Mesenteric fat pad (tissue), 1 donor: ENCODE measurements around the gene PSG2. TPM values are rescaled to one million over a fixed set of nuclear protein-coding genes. Genes with fewer than 3 reads are reported as not detected.
"Not testable (repeated sequence)": the region's sequence is repeated elsewhere in the genome, so short reads cannot be mapped to it uniquely, and the experiment has no call there.

Source experiments
- DNase-seq: peaks from one replicate; pipeline ENCODE4 v3.0.0-alpha.2; 2020; ENCODE audit warnings: low spot score
- long read RNA-seq: library from polyadenylated mRNA; unstranded; transcript quantifications from one replicate; pipeline ENCODE4 v2.0.0, GENCODE V29; 2020
- total RNA-seq: library from RNA; stranded (reverse); fragmentation: NEBNext Ultra II Directional; extraction: Animal tissue kit (Norgen Biotek cat#: 25700); gene quantifications from one replicate; pipeline ENCODE4 v1.2.1, GENCODE V29; 2021
- donor health status: DM: yes; HTN: yes; CAD: no.

PSG2 gene
- not detected for total RNA-seq
- long read RNA-seq, partial matches to known transcripts = 0 of 1 reads
- long read RNA-seq, other reads (novel, unspliced or antisense) = 1 of 1 reads

DNA sequence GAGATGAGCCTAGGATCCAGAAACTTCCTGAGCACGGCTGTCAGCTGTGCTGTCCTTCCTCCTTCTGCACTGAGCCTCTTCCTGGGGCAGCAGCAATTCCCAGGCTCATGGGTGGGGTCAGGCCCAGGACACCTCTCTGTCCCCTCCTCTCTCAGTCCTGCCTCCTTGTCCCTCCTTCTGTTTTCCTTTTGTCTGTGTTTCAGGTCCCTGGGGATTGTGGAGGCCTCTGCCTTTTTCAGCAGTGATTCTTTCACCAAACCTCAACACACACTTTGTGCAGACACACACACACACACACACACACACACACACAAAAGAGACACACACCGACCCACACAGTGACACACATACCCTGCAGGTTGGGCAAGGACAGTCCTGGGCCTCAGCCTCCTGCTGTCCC is at the start of gene PSG2:
Gene PSG2 (minus strand): TSS at position 101 of the 400 bp plus-strand sequence. CDS start 132 bp downstream, outside the sequence.
- not testable (repeated sequence) for DNase-seq

DNA sequence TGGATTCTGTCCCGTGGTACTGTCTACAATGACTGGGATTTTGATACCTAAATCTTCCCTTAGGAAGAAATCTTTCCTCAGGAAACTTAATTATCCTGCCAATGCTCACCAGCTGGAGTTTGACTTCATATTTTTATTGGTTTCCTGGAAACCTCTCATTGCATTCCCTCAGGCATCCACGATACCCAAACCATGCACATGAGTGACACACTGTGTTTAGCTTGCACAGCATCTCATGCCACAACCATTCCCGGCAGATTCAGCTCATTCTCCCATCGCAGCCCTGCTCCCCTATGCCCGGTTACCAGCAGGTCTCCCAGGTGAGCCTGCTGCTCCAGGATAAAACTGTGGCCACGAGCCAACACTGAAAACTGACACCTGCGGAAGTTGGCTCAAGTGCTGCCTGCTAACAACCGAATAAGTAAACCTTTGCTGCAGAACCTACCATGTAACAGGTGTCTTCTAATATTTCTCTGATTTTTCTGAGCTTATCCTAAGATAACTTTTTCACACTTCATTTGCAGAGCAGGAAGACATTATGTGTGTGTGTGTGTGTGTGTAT is 48.9 kb upstream of the PSG2 start:
- not testable (repeated sequence) for DNase-seq

DNA sequence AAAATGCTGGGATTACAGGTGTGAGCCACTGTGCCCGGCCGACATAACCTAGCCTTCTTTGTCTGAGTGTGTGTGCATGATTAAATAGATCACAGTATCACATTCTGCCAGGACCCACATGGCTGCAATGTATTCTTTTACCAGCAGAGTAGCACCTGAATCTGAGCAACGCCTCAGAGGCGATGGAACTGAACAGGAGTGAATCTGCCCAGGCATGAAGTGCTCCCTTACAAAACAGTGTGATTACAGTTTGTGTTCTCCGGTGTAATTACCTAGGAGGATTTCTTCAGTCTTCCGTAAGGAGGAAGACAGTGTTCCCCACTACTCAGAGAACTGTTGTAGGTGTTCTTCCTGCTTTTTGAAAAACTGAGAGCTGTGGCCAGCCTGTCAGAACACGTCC is 46.7 kb upstream of the PSG2 start:
- not testable (repeated sequence) for DNase-seq

DNA sequence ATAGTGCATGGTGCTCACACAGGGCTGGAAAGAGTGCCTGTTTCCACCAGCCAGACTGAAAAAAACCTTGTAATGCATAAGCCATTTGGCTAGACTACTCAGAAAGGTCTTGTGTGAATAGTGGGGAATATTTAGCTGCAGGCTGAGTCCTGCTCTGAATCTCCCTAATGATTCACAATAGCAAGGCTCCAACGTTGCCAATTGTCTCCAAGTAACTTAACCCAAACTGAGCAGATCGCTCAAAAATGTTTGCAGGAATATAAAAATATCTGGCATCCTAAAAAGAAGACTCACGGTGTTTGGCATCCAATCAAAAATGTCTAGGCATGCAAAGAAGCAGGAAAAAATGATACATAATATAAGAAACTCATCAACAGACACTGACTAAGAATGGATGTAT is 44.8 kb upstream of the PSG2 start:
- DNase-seq = not testable (repeated sequence)

DNA sequence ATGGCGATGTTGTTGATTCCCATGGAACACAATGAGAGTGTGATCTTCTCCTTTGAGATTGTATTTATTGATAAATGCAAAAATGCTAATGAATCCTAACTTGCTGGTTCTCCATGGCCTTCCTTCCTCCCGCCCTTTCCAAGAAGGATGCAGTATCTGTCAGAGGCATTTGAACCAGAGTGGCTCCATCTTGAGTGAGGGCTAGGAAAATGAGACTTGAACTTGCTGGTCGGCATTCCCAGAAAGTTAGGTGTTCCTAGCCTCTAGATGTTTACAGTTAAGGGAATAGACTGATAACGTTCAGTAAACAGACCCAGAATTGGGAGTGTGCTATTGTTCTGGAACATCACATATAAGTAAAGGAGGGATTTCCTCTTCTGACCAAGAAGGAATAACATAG is 44.2 kb upstream of the PSG2 start:
- DNase-seq = no peak

DNA sequence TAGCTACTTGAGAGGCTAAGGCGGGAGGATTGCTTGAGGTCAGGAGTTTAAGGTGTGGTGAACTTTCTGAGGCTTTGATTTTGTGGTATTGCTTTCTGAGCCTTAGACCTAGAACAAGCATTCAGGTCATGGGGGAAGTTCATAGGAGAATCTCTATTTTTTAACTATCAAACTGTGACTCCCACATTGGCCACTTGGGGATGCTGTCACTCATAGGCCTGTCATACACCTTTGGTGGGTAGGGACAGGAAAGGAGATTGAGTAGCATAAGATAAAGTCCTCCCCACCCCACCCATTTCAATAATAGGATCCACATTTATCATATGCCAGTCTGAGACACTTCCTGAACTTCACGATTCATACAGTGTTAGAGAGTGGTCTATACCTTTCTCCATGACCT is 41.9 kb upstream of the PSG2 start:
- DNase-seq = no peak

DNA sequence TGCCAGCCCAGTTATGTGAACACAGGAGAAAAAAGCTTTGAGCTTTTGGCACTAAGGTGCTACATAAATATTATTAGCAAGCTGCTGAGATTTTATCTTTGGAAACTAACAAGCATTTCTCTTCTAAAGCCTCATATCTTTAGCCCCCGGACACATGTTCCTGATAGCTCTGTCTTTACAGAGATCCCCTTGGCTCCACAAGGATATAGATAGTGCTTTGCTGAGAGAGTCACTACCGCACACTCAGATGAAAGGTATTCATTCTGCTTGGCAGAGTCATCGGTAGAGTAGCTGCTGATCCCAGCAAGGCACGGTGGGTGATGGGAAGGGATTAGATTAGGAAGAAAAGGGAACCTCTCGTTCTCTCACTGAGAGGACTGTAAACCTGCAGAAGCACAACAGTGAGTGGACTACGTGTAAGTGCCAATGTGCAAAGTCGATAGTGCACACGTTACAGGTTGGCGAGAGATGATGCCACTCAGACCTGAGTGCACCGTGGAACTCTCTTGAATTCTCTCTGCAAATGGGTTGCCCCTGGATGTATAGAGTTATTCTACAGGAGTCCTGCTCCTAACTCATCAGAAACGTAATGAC is 38.0 kb upstream of the PSG2 start:
- not testable (repeated sequence) for DNase-seq

DNA sequence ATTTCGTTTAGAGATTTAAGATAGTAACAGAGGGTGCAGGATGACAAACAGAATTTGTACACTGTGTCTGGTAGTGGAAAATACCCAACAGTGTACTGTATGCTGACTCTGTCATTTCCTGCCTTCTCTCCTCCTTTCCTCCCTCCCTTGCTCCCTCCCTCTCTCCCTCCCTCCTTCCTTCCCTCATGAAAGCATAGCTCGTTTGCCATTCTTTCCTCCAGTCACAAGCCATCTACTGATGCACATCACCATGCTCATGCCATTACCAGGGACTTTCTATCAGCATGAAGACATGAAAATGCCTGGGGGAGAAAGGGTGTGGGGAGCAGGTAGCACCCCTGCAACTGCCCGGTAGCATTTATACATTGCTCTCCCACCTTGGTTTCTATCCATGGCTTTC is 37.0 kb upstream of the PSG2 start:
- not testable (repeated sequence) for DNase-seq

DNA sequence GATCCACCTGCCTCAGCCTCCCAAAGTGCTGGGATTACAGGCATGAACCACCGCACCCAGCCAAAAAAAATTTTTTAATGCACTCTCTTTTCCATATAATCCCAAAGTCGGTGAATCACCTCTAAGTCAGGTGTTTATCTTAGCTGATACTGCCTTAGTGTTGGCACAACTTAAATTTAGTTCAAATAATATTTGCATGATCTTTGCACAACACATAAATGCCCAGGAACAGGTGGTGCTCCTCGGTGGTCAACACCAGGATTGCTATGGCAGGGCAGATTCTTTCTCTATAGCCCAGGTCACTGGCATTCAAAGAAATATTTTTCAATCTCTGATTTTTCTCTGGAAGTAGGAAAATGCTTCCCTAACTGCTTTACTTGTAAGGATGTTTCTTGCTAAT is 33.9 kb upstream of the PSG2 start:
- DNase-seq = not testable (repeated sequence)

DNA sequence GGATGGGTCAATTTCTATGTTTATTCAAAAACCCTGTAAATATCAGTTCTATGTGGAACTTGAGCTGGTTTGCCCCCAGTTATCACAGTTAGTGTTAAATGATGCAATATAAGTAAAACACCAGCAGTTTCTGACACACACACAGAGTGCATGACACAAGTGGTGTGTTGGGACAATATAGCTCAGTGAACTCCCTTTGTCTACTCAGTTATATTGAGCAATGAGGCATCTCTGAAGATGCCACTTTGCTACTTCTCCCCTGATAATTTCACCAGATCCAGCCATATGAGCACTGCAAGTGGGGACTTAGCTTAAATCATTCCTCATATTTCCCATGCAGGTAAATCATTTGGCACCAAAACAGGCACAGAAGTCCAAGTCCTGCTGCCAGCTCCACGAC is 33.0 kb upstream of the PSG2 start:
- DNase-seq = not testable (repeated sequence)

DNA sequence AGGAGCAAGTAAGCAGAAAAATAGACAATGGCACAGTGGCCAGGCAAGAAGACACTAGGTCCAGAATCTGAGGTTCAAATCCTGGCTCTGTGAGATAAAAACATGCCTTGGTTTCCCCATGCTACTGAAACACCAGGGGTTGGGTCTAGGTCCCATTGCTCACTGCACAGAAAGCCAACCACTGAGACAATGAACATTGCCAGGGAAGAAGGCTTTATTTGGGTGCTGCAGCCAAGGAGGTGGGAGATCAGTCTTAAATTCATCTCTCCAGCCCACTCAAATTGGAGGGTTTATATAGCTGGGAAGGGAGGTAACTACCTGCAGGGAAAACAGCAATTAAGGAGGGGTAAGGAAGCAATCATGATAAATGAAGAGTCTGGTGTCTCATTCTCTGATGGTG is 32.6 kb upstream of the PSG2 start:
- DNase-seq = not testable (repeated sequence)

DNA sequence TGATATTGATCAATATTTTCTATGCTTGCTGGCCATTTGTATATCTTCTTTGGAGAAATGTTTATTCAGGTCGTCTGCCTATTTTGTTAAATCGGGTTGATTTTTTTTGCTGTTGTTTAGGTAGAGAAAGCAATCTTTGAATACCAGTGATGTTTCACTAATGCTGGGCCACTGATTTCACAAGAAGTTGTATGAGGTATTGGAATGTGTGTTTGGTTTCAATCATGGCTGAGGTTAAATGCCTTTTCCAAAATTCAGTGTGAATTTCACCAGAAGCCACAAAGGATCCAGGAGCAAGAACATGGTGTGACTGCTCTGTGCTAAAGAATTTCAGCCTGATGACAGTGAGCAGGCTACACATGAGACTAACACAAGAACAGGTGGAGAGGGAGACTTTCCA is 32.1 kb upstream of the PSG2 start:
- not testable (repeated sequence) for DNase-seq

DNA sequence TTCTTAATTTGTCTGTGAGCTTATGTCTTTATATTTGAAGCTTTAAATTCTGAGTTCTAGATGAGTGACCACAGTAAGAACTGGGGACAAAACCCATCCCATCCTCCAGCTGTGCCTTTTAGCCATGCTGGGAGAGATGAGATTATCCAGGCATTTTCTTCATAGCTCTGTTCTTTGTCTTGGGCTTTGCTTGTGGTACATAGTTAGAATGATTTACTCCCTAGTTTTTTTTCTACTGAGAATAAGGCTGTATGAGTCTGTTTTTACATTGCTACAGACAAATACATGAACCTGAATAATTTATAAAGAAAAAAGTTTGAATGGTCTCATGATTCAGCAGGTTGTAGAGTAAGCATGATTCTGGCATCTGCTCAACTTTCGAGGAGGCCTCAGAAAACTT is 24.9 kb upstream of the PSG2 start:
- not testable (repeated sequence) for DNase-seq

DNA sequence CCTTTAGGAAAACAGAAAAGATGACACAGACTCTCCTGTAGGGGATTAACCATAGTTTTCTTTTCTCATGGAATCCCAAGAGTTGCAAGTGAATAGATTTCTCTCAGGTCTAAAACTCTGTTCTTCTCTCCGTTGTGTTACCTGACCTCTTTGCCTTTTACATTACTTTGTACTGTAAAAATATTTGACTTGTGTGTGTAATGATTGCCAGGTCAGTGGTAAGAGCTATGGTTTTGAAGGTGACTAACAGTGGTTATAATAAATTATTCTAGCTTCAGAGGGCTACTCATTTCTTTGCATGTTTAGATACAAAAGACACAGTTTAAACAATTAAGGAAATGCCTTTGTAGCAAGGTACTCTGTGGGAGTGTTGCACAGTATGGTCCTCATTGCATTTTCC is 23.0 kb upstream of the PSG2 start:
- DNase-seq = no peak

DNA sequence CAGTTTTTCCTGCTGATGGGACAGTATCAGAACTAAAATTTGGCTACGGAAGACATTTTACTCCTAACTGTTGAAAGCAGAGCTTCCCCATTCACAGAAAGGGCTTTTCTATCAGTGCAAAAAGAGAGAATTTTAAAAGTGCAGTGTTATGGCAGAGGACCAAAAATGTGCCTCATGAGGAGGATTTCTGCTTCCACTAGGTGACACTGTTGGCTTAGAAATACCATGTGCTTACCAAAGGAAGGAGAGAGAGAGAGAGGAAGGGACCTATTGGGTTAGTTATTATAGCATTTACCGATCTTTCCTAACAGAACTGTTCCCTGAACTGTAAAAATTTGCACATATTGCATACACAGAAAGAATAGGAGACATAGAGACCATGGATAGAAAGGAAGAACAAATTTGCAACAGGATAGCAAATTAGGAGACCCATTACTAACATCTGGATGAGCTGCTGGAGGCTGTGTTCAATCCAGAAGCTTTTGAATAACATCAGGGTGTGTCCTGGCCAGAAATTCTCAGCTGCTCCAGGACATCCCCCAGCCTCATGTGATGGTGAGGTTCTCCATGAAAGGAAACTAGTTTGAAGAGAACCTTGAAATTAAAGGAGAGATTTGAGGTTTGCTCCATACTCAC is 21.8 kb upstream of the PSG2 start:
- DNase-seq = not testable (repeated sequence)

DNA sequence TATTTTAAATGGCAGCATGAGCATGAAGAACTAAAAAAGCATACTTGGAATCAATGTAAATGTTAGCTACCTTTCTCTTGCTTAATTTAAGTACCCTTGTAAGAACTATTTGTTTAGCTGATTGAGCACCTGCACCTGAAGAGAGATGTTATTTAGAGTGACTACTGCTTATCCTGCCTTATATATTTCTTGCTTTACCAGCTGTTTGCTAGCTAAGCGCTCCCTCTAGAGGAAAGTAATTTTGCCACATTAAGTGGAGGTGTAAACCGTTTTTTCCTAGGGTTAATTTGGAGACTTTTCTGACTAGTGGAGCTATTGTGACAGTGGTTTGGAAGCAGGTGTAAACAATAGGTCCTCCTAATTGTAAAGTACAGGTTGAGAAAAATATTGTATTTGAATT is 19.4 kb upstream of the PSG2 start:
- no peak for DNase-seq

DNA sequence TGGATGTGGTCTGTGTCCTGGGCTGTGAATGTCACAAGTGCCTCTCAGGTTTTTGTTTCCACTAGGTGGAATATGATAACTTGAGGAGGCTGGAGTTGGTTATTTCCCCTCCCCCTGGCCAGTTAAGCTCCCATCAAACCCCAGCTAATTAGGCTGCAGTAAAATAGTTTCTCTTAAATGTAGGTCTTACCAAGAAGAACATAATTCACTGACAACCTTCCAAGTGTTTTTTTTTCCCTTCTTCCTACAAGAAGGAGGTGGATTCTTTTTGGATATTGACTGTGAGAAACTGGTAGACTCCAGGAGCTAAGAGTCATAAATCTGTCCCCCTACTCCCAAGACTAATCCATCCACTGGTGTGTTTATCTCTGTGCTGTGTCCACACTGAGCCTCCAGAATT is 15.9 kb upstream of the PSG2 start:
- DNase-seq = not testable (repeated sequence)

DNA sequence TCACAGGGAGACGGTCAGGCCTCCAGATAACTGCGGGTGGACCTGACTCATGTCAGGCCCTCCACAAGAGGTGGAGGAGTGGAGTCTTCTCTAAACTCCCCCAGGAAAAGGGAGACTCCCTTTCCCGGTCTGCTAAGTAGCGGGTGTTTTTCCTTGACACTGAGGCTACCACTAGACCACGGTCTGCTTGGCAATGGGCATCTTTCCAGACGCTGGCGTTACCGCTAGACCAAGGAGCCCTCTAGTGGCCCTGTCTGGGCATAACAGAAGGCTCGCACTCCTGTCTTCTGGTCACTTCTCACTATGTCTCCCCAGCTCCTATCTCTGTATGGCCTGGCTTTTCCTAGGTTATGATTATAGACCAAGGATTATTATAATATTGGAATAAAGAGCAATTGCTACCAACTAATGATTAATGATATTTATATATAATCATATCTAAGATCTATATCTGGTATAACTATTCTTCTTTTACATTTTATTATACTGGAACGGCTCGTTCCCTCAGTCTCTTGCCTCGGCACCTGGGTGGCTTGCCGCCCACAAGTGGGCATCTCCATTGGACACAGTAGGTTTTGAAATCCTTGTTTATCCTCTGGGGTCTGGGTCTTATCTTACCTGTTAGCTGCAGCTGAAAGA is 5.3 kb upstream of the PSG2 start:
- DNase-seq = not testable (repeated sequence)

DNA sequence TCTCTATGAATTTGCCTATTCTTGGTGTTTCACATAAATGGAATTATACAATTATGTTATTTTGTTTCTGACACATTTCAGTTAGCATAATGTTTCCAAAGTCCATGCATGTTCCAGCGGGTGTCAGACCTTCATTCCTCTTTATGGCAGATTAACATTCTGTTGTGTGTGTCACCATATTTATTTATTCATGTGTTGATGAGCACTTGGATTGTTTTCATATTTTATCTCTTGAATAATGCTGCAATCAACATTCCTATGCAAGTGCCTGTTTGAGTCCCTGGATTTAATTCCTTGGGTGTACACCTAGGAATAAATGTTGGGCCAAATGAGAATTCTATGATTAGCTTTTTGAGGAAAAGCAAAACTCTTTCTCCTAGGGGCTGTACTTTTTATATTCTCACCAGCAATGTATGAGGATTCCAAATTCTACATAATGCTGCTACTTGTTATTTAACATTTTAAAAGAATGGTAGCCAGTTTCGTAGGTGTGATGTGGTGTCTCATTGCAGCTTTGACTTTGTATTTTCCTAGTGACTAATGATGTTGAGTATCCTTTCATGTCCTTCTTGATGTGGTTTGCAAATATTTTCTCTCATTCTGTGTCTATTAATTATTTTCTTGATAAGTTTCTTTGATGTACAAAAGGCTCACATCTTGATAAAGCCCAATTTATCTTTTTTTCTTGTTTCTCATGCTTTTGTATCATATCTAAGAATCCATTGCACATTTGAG is 3.5 kb upstream of the PSG2 start:
- DNase-seq = not testable (repeated sequence)

DNA sequence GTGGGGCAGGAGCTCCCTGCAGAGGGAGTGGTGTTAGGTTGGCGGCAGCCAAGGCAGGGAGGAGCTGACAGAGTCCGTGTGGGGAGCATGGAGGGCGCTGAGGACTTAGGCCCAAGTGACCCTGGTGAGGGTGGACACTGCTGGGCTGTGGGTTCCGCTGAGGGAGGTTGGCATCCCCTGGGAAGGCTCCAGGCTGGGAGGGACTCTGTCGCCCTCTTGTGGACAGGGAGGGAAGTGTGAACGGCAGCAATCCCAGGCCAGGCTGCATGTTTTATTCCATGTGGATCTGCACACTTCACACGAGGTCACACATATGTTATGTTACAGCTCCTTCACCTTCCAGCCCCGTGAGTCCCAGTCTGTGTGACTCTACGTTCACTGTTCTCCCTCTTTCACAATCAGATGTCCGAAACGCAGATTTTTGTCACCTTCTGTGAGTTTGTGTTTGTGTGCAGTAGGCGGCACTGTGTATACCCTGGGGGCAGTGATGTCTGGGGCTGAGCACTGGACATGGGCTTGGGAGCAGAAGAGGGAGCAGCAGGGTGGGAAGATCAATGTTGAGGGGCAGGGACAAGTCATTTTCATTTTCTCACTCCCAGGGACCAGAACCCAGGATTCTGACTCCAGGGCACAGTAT is 1.8 kb upstream of the PSG2 start:
- not testable (repeated sequence) for DNase-seq

DNA sequence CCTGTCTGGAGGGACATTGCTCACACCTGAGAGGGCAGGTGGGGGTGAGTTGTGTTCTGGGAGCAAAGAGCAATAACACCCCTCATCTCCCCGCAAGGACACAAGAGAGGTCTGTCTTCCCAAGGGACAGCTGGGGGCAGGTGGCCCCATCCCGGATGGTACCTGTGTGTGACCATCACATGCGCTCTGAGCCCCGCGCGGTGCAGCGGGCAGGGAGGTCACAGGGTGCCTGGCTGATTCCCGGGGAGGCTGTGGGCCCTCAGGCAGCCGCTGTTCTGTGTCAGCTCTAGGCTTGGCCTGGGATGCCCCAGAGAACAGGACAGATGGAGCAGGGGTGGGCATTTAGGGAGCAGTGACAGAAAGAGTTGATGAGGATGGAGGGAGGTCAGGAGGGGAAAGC is 1.2 kb upstream of the PSG2 start:
- DNase-seq = not testable (repeated sequence)
